GM18508 (cell line): ENCODE results near the gene BABAM2.
"Not testable (repeated sequence)": the region's sequence is repeated elsewhere in the genome, so short reads cannot be mapped to it uniquely, and the experiment has no call there.

Experiments
- ATAC-seq: cut with Tn5 transposase; IDR thresholded peaks from one replicate; pipeline ENCODE4 v1.9.1; 2021; ENCODE audit warnings: moderate number of reproducible peaks; ENCODE audit not compliant: insufficient read depth, unreplicated experiment

Gene BABAM2

GRCh38 chr2:27890146-27890923 lies at the start of gene BABAM2, which contains the start of gene RBKS:
TSS of gene BABAM2 (plus strand) at chr2:27890729. CDS start at chr2:27894557, 3,828 bp downstream.
TSS of gene RBKS (minus strand) at chr2:27890387. CDS start at chr2:27890345, 42 bp downstream.
- no peak for ATAC-seq

- ATAC-seq, result no peak
Observed at GRCh38 chr2:27842894-27843293, 47.6 kb upstream of the BABAM2 start.

GRCh38 chr2:27843992-27844391 lies 46.5 kb upstream of the BABAM2 start:
- no peak for ATAC-seq

- ATAC-seq, result no peak
Observed at GRCh38 chr2:27844821-27845255, 45.7 kb upstream of the BABAM2 start.

- no peak for ATAC-seq
Observed at GRCh38 chr2:27847333-27847732, 43.2 kb upstream of the BABAM2 start.

- no peak for ATAC-seq
Observed at GRCh38 chr2:27849558-27850205, 40.8 kb upstream of the BABAM2 start.

GRCh38 chr2:27852691-27853090 lies 37.8 kb upstream of the BABAM2 start:
- no peak for ATAC-seq

GRCh38 chr2:27854229-27854862 lies 36.2 kb upstream of the BABAM2 start:
- ATAC-seq, result no peak

- no peak for ATAC-seq
Observed at GRCh38 chr2:27855476-27855875, 35.1 kb upstream of the BABAM2 start.

- no peak for ATAC-seq
Observed at GRCh38 chr2:27856386-27856785, 34.1 kb upstream of the BABAM2 start.

- no peak for ATAC-seq
Observed at GRCh38 chr2:27856956-27857355, 33.6 kb upstream of the BABAM2 start.

- no peak for ATAC-seq
Observed at GRCh38 chr2:27857417-27858172, 32.9 kb upstream of the BABAM2 start.

GRCh38 chr2:27860111-27860510 lies 30.4 kb upstream of the BABAM2 start:
- no peak for ATAC-seq

- no peak for ATAC-seq
Observed at GRCh38 chr2:27863146-27863545, 27.4 kb upstream of the BABAM2 start.

GRCh38 chr2:27863955-27864354 lies 26.6 kb upstream of the BABAM2 start:
- ATAC-seq, result not testable (repeated sequence)

GRCh38 chr2:27866237-27866636 lies 24.3 kb upstream of the BABAM2 start:
- ATAC-seq, result no peak

- no peak for ATAC-seq
Observed at GRCh38 chr2:27869763-27870162, 20.8 kb upstream of the BABAM2 start.

GRCh38 chr2:27870724-27871123 lies 19.8 kb upstream of the BABAM2 start:
- ATAC-seq, result no peak

GRCh38 chr2:27871802-27872201 lies 18.7 kb upstream of the BABAM2 start:
- no peak for ATAC-seq

- no peak for ATAC-seq
Observed at GRCh38 chr2:27873091-27873490, 17.4 kb upstream of the BABAM2 start.
